Nephron (organoid): ENCODE results near the gene ZNF525.
A peak's percentile ranks its signal among the peaks of the same experiment; 100 is the strongest.
"Not testable (repeated sequence)": the region's sequence is repeated elsewhere in the genome, so short reads cannot be mapped to it uniquely, and the experiment has no call there.

Source experiments
- H3K27ac Mint-ChIP-seq, 3 experiments: 2 replicates each; pipeline ENCODE4 v1.8.0; 2020; ENCODE audit warnings: mixed read lengths in 3 of 3, mild to moderate bottlenecking in 2 of 3, moderate library complexity in 1 of 3
- H3K27me3 Mint-ChIP-seq: 2 replicates; pipeline ENCODE4 v1.8.0; 2021; ENCODE audit warnings: low read depth, mild to moderate bottlenecking, moderate library complexity, mixed read lengths
- H3K36me3 Mint-ChIP-seq: 2 replicates; pipeline ENCODE4 v1.8.0; 2020; ENCODE audit warnings: low read depth, mixed read lengths
- H3K4me1 Mint-ChIP-seq: 2 replicates; pipeline ENCODE4 v1.8.0; 2020; ENCODE audit warnings: mixed read lengths
- H3K4me3 Mint-ChIP-seq, 3 experiments: 2 replicates each; pipeline ENCODE4 v1.8.0; 2020; ENCODE audit warnings: mild to moderate bottlenecking in 3 of 3, mixed read lengths in 3 of 3, moderate library complexity in 2 of 3
- H3K9me3 Mint-ChIP-seq: 2 replicates; pipeline ENCODE4 v1.8.0; 2020; ENCODE audit warnings: mixed read lengths
- TF ChIP-seq, protein P1 (sequence below), 3 experiments: fragments of 200-600 bp; sonication (generic); IDR thresholded peaks; one replicate each; pipeline ENCODE4 v1.5.0; 2021; ENCODE audit warnings: antibody characterized with exemption in 3 of 3; ENCODE audit not compliant: unreplicated experiment in 3 of 3

ZNF525 gene

DNA sequence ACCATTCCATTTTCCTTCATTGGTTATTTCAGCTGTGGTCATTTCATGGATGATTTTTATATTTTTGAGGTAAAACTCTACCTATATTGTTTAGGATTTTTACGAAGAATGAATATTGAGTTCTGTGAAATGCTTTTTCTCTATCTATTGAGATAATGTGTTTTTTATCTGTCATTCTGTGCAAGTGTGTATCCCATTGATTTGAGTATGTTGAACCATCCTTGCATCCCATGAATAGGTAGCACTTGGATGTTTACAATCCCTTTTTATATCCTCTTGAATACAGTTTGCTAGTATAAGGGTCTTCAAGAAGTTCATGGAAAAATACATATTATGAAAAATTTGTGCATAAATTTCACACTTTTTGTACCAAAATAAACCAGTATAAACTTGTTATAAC is 9.8 kb upstream of the ZNF525 start:
- peaks cover 68% of the 10 kb centered on the region for H3K9me3 Mint-ChIP-seq
- no peak overlapping the region for H3K4me3 Mint-ChIP-seq
- H3K27ac Mint-ChIP-seq: no peak overlapping the region
- TF ChIP-seq, protein P1, sequence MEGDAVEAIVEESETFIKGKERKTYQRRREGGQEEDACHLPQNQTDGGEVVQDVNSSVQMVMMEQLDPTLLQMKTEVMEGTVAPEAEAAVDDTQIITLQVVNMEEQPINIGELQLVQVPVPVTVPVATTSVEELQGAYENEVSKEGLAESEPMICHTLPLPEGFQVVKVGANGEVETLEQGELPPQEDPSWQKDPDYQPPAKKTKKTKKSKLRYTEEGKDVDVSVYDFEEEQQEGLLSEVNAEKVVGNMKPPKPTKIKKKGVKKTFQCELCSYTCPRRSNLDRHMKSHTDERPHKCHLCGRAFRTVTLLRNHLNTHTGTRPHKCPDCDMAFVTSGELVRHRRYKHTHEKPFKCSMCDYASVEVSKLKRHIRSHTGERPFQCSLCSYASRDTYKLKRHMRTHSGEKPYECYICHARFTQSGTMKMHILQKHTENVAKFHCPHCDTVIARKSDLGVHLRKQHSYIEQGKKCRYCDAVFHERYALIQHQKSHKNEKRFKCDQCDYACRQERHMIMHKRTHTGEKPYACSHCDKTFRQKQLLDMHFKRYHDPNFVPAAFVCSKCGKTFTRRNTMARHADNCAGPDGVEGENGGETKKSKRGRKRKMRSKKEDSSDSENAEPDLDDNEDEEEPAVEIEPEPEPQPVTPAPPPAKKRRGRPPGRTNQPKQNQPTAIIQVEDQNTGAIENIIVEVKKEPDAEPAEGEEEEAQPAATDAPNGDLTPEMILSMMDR (IDR thresholded peaks at IDR 0.05; ENCODE audit: unreplicated experiment in 3 of 3): no peak
- H3K4me1 Mint-ChIP-seq: no peaks in the 10 kb centered on the region
- H3K27me3 Mint-ChIP-seq: no peaks in the 10 kb centered on the region
- H3K36me3 Mint-ChIP-seq: peaks cover 68% of the 10 kb centered on the region

DNA sequence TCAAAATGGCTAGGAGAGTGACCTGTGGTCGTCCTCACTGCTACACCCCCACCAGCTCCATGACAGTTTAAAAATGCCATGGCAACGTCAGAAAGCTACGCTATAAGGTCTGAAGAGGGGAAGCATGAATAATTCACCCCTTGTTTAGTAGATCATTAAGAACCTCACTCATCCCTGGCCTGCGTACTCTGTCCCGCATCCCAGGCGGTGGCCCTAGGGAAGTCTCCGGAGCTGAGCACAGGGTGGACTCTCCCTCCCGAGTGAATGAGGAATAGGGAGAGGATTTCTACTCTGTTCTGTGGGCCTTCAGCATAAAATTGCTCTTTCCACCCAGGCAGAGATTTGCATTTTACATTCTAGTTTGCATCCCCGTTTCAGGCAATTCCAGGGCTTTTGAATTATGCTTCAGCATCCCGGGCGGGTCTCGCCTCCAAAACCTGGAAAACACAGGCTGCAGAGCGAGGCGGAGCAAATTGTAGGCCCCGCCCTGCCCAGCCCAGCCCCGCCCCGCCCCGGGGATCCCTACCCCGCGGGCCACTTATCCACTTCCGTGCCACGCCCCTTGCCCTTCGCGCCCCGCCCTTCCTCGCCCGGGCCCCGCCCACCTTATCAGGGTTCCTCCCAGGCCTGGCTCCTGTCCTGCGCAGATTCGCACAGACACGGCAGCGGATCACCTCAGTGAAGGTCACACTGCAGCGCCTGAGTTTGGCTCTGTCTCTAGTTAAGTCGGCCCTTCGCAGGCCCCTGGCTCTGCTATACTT is 7.5 kb upstream of the ZNF525 start:
- H3K36me3 Mint-ChIP-seq: peaks cover 45% of the 10 kb centered on the region
- H3K4me1 Mint-ChIP-seq: no peaks in the 10 kb centered on the region
- H3K27ac Mint-ChIP-seq: no peak overlapping the region
- H3K9me3 Mint-ChIP-seq: peaks cover 46% of the 10 kb centered on the region
- no peak overlapping the region for H3K4me3 Mint-ChIP-seq
- TF ChIP-seq, protein P1 (IDR thresholded peaks at IDR 0.05; ENCODE audit: unreplicated experiment in 3 of 3): no peak
- no peaks in the 10 kb centered on the region for H3K27me3 Mint-ChIP-seq

DNA sequence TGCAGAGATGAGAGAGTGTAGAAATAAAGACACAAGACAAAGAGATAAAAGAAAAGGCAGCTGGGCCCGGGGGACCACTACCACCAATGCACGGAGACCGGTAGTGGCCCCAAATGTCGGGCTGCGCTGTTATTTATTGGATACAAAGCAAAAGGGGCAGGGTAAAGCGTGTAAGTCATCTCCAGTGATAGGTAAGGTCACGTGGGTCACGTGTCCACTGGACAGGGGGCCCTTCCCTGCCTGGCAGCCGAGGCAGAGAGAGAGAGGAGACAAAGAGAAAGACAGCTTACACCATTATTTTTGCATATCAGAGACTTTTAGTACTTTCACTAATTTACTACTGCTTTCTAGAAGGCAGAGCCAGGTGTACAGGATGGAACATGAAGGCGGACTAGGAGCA is 5.4 kb upstream of the ZNF525 start:
- not testable (repeated sequence) for H3K4me1 Mint-ChIP-seq, H3K4me3 Mint-ChIP-seq, H3K27ac Mint-ChIP-seq, H3K27me3 Mint-ChIP-seq
- Mint-ChIP-seq H3K9me3 (peaks cover 32% of the 10 kb centered on the region), H3K36me3 (peaks cover 26% of the 10 kb centered on the region)

DNA sequence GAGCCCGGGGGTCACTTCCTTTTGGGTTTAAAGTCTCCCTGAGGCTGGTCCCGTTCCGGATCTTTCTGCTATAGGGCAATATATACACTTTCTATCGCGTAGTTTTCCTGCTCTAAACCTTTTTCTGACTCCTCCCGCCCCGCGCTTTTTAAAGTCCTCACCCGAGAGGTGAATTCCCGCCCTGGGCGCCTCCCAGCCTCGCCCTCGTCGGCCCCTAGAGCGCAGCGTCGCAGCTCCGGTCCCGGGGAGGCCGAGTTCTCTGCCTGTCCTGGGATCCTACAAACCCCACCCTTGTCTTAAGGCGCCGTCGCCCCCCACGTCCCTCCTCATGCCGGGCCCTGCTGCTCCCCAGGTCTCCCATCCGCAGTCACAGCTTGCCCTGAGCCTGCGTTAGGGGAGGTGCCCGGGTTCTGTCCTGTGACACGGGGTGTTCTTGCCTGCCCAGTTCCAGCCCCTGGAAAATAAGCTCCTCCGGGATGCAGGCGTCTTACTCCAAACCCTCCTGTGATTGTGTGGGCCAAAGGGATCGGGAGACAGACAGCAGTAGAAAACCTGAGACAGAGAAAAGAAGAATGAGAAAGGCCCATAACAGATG is 491 bp downstream of the ZNF525 start:
- H3K27me3 Mint-ChIP-seq: peaks cover 4% of the 10 kb centered on the region
- H3K36me3 Mint-ChIP-seq: peaks cover 4% of the 10 kb centered on the region
- TF ChIP-seq, protein P1 (IDR thresholded peaks at IDR 0.05; ENCODE audit: unreplicated experiment in 3 of 3): no peak
- no peaks in the 10 kb centered on the region for H3K9me3 Mint-ChIP-seq
- H3K27ac Mint-ChIP-seq: peak overlapping the region; percentile 0 to 97 (median 83)
- peak overlapping the region; percentile 96 to 98 (median 97) for H3K4me3 Mint-ChIP-seq
- peaks cover 17% of the 10 kb centered on the region for H3K4me1 Mint-ChIP-seq

DNA sequence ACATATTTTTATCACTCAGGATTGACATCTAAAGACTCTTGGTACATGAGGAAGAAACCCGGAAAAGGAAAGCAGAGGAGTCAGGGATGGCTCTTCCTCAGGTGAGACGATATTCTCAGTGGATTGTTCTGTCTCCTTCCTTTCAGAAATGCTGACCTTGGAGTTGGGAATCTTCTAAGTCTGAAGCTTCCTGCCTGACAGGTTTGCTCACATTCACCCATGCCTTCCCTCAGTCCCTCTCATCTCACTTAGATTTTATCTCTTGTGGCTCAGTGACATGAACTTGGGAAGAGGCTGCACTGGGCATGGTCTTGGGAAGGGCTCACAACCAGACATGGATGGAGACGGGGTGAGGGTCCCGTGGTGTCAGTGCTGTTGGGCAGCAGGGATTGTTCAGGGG is 6.7 kb downstream of the ZNF525 start:
- Mint-ChIP-seq H3K27me3 (no peaks in the 10 kb centered on the region), H3K4me1 (peaks cover 2% of the 10 kb centered on the region), H3K9me3 (no peaks in the 10 kb centered on the region), H3K4me3 (no peak overlapping the region), H3K27ac (no peak overlapping the region), H3K36me3 (peaks cover 45% of the 10 kb centered on the region)
- TF ChIP-seq, protein P1 (IDR thresholded peaks at IDR 0.05; ENCODE audit: unreplicated experiment in 3 of 3): no peak

DNA sequence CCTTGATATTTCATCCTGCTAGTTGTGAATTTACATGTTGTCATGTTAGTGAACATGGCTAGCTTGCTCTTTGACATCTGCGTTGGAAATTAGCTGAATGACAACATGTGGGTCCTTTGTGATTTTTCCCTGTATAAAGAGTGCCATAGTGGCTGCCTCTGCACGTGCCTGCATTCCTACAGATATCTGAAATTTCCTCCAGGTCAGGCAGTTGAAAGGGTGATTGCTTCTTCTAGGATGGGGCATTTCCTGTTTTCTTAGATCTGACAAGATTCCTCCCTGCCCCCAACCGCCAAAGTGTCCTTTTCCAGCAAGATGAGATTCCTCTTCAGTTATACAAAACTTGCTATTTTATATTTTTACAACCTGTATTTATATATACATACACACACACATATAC is 8.8 kb downstream of the ZNF525 start:
- no peaks in the 10 kb centered on the region for H3K27me3 Mint-ChIP-seq
- H3K36me3 Mint-ChIP-seq: peaks cover 66% of the 10 kb centered on the region
- H3K27ac Mint-ChIP-seq: no peak overlapping the region
- peaks cover 2% of the 10 kb centered on the region for H3K9me3 Mint-ChIP-seq
- H3K4me3 Mint-ChIP-seq: no peak overlapping the region
- TF ChIP-seq, protein P1 (IDR thresholded peaks at IDR 0.05; ENCODE audit: unreplicated experiment in 3 of 3): no peak
- no peaks in the 10 kb centered on the region for H3K4me1 Mint-ChIP-seq
